AG04449 (cell line): ENCODE measurements around the gene HYI.
A peak's percentile ranks its signal among the peaks of the same experiment; 100 is the strongest.
"Not testable (repeated sequence)": the region's sequence is repeated elsewhere in the genome, so short reads cannot be mapped to it uniquely, and the experiment has no call there.

Experiments used
- CTCF ChIA-PET: fragments of 350-600 bp; formaldehyde crosslinking; extraction: SDS; loops from one replicate; lab custom pipeline; 2021; ENCODE audit warnings: antibody characterized with exemption; lab: Yijun Ruan, JAX
- POLR2A ChIA-PET: fragments of 400-600, 350-600 bp; formaldehyde crosslinking; extraction: SDS; loops from one replicate; lab custom pipeline; 2020; ENCODE audit warnings: antibody characterized with exemption, inconsistent platforms; lab: Yijun Ruan, JAX
- DNase-seq: peaks from one replicate; pipeline ENCODE4 v3.0.0-alpha.2; 2010; ENCODE audit warnings: low read depth, low spot score
- H3K4me3 ChIP-seq: 2 replicates; pipeline ENCODE4 v1.5.1; 2011; ENCODE audit warnings: low read depth, mild to moderate bottlenecking, control low read depth, low read length
- CTCF ChIP-seq: IDR thresholded peaks from one replicate; pipeline ENCODE4 v1.5.1; 2011; ENCODE audit warnings: mild to moderate bottlenecking, moderate library complexity, low read length, control low read depth, inconsistent platforms; ENCODE audit not compliant: insufficient read depth; ENCODE audit errors: missing control alignments

HYI gene

GRCh38 chr1:43414634-43415223 lies 39.0 kb downstream of the HYI start:
- no peak for DNase-seq
- CTCF ChIA-PET, result interaction anchor here (0.6 to 7.7 kb wide), 21 partner anchors 10 to 500 kb away, joined by 3 to 184 read pairs (median 4); partner anchors contain the start of genes MED8 and SZT2
- peak; percentile 30 for TF ChIP-seq CTCF
- H3K4me3 ChIP-seq, result no peak overlapping the region
- POLR2A ChIA-PET, result interaction anchor here (0.8 to 1.2 kb wide), 2 partner anchors 25 to 175 kb away, joined by 3 to 4 read pairs; partner anchors contain the start of genes MED8 and SZT2

- not testable (repeated sequence) for DNase-seq, H3K4me3 ChIP-seq
- POLR2A ChIA-PET, result interaction anchor here (1.1 kb wide), 1 partner anchor 186 kb away, joined by 3 read pairs; no protein-coding TSS in a partner anchor
- CTCF ChIA-PET, result interaction anchor here (1.2 to 7.7 kb wide), 8 partner anchors 9 to 190 kb away, joined by 3 to 184 read pairs (median 16); partner anchors contain the start of genes MED8 and SZT2
Measured at GRCh38 chr1:43413426-43413825, 40.3 kb downstream of the HYI start.

GRCh38 chr1:43410571-43410970 lies 43.2 kb downstream of the HYI start:
- no peak overlapping the region for H3K4me3 ChIP-seq
- DNase-seq, result no peak
- ChIA-PET POLR2A (no interaction called here), CTCF (interaction anchor here (1.4 to 7.7 kb wide), 3 partner anchors 20 to 181 kb away, joined by 4 to 184 read pairs (median 4); no protein-coding TSS in a partner anchor)
- TF ChIP-seq CTCF, result no peak

GRCh38 chr1:43405876-43406234 lies 47.9 kb downstream of the HYI start:
- H3K4me3 ChIP-seq, result no peak overlapping the region
- POLR2A ChIA-PET, result no interaction called here
- CTCF ChIA-PET, result interaction anchor here (1.3 to 4.7 kb wide), 2 partner anchors 8 to 179 kb away, joined by 3 to 28 read pairs; no protein-coding TSS in a partner anchor
- TF ChIP-seq CTCF, result no peak
- DNase-seq, result no peak

GRCh38 chr1:43405219-43405875 lies 48.4 kb downstream of the HYI start:
- no peak for DNase-seq
- no peak overlapping the region for H3K4me3 ChIP-seq
- ChIA-PET CTCF (interaction anchor here (4.7 kb wide), 1 partner anchor 9 kb away, joined by 28 read pairs; no protein-coding TSS in a partner anchor), POLR2A (no interaction called here)
- no peak for TF ChIP-seq CTCF

- TF ChIP-seq CTCF, result no peak
- ChIA-PET POLR2A (no interaction called here), CTCF (interaction anchor here (4.7 kb wide), 1 partner anchor 10 kb away, joined by 28 read pairs; no protein-coding TSS in a partner anchor)
- no peak overlapping the region for H3K4me3 ChIP-seq
- no peak for DNase-seq
Measured at GRCh38 chr1:43404353-43404752, 49.4 kb downstream of the HYI start.
